HEK293 (cell line): ENCODE measurements around the gene STX3.

Experiments
- CTCF ChIA-PET: fragments of 350-600 bp; formaldehyde crosslinking; extraction: SDS; loops from one replicate; lab custom pipeline; 2021; ENCODE audit warnings: antibody characterized with exemption; lab: Yijun Ruan, JAX
- POLR2A ChIA-PET: fragments of 300-600 bp; formaldehyde crosslinking; extraction: SDS; loops from one replicate; lab custom pipeline; 2020; ENCODE audit warnings: antibody characterized with exemption, inconsistent platforms; lab: Yijun Ruan, JAX
- H3K27ac ChIP-seq: fragments of 200-500 bp; sonication (Bioruptor generic); 2 replicates; pipeline ENCODE4 v1.5.1; 2014; ENCODE audit warnings: low read depth, low read length, control low read depth, inconsistent platforms; ENCODE audit errors: extremely low read depth
- H3K36me3 ChIP-seq, 2 experiments: fragments of 200-500 bp in 1 of 2; sonication (Bioruptor generic) in 1 of 2; 1 replicate in 1 of 2; 2 replicates in 1 of 2; pipeline ENCODE4 v1.5.1; 2014 to 2017; ENCODE audit warnings: inconsistent platforms in 2 of 2, low read length in 2 of 2; ENCODE audit not compliant: control insufficient read depth in 2 of 2, insufficient read depth in 1 of 2
- H3K4me1 ChIP-seq: fragments of 200-500 bp; sonication (Bioruptor generic); 2 replicates; pipeline ENCODE4 v1.5.1; 2014; ENCODE audit warnings: mild to moderate bottlenecking, low read length, inconsistent platforms; ENCODE audit not compliant: control insufficient read depth, insufficient read depth
- H3K4me3 ChIP-seq: 2 replicates; pipeline ENCODE4 v1.5.1; 2011; ENCODE audit warnings: low read depth, mild to moderate bottlenecking, control low read depth, low read length, moderate library complexity
- H3K9me3 ChIP-seq: fragments of 200-500 bp; sonication (Bioruptor generic); 2 replicates; pipeline ENCODE4 v1.5.1; 2014; ENCODE audit warnings: low read depth, low read length, inconsistent platforms; ENCODE audit not compliant: control insufficient read depth, insufficient read depth
- EGR2 ChIP-seq: fragments of 450-650 bp; formaldehyde crosslinking; IDR thresholded peaks from 2 replicates; pipeline ENCODE4 v1.5.1; 2016; ENCODE audit warnings: low read depth, missing biosample characterization, missing genetic modification characterization
- KLF16 ChIP-seq: fragments of 450-650 bp; formaldehyde crosslinking; IDR thresholded peaks from 2 replicates; pipeline ENCODE4 v1.5.1; 2017; ENCODE audit warnings: missing biosample characterization, missing genetic modification characterization
- MZF1 ChIP-seq: fragments of 450-650 bp; formaldehyde crosslinking; IDR thresholded peaks from 2 replicates; pipeline ENCODE4 v1.5.1; 2017; ENCODE audit warnings: missing biosample characterization, missing genetic modification characterization, borderline replicate concordance
- PRDM4 ChIP-seq: fragments of 450-650 bp; formaldehyde crosslinking; IDR thresholded peaks from 2 replicates; pipeline ENCODE4 v1.5.1; 2017; ENCODE audit warnings: missing biosample characterization, missing genetic modification characterization
- RBAK ChIP-seq: fragments of 450-650 bp; formaldehyde crosslinking; IDR thresholded peaks from 2 replicates; pipeline ENCODE4 v1.5.1; 2016; ENCODE audit warnings: missing biosample characterization, missing genetic modification characterization
- REPIN1 ChIP-seq: fragments of 450-650 bp; formaldehyde crosslinking; IDR thresholded peaks from 2 replicates; pipeline ENCODE4 v1.5.1; 2017; ENCODE audit warnings: missing biosample characterization, missing genetic modification characterization, low read depth
- TRIM28 ChIP-seq: IDR thresholded peaks from 2 replicates; pipeline ENCODE4 v1.6.1; 2011; ENCODE audit warnings: low read length, control low read depth, borderline replicate concordance
- YY1 ChIP-seq: fragments of 450-650 bp; formaldehyde crosslinking; IDR thresholded peaks from 2 replicates; pipeline ENCODE4 v1.5.1; 2018; ENCODE audit warnings: missing biosample characterization, missing genetic modification characterization
- ZBTB7A ChIP-seq: fragments of 450-650 bp; formaldehyde crosslinking; IDR thresholded peaks from 2 replicates; pipeline ENCODE4 v1.5.1; 2016; ENCODE audit warnings: low read depth, missing biosample characterization, missing genetic modification characterization
- ZFP3 ChIP-seq: fragments of 450-650 bp; formaldehyde crosslinking; IDR thresholded peaks from 2 replicates; pipeline ENCODE4 v1.5.1; 2016; ENCODE audit warnings: low read depth, missing biosample characterization, missing genetic modification characterization
- ZNF175 ChIP-seq: fragments of 450-650 bp; formaldehyde crosslinking; IDR thresholded peaks from 2 replicates; pipeline ENCODE4 v1.5.1; 2016; ENCODE audit warnings: missing biosample characterization, missing genetic modification characterization
- ZNF211 ChIP-seq: fragments of 450-650 bp; formaldehyde crosslinking; IDR thresholded peaks from 2 replicates; pipeline ENCODE4 v1.5.1; 2016; ENCODE audit warnings: low read depth, missing biosample characterization, missing genetic modification characterization
- ZNF214 ChIP-seq: fragments of 450-650 bp; formaldehyde crosslinking; IDR thresholded peaks from 2 replicates; pipeline ENCODE4 v1.5.1; 2017; ENCODE audit warnings: missing biosample characterization, mild to moderate bottlenecking, missing genetic modification characterization, borderline replicate concordance
- ZNF266 ChIP-seq: fragments of 450-650 bp; formaldehyde crosslinking; IDR thresholded peaks from 2 replicates; pipeline ENCODE4 v1.5.1; 2016; ENCODE audit warnings: missing biosample characterization, missing genetic modification characterization, low read depth
- ZNF335 ChIP-seq: fragments of 450-650 bp; formaldehyde crosslinking; conservative IDR thresholded peaks from 2 replicates; pipeline ENCODE4 v1.5.1; 2016; ENCODE audit warnings: missing biosample characterization, missing genetic modification characterization
- ZNF513 ChIP-seq: fragments of 450-650 bp; IDR thresholded peaks from 2 replicates; pipeline ENCODE4 v1.5.1; 2018; ENCODE audit warnings: missing biosample characterization, missing genetic modification characterization
- ZNF530 ChIP-seq: fragments of 450-650 bp; formaldehyde crosslinking; IDR thresholded peaks from 2 replicates; pipeline ENCODE4 v1.5.1; 2016; ENCODE audit warnings: low read depth, missing biosample characterization, missing genetic modification characterization
- ZNF561 ChIP-seq: fragments of 450-650 bp; IDR thresholded peaks from 2 replicates; pipeline ENCODE4 v1.5.1; 2018; ENCODE audit warnings: missing biosample characterization, missing genetic modification characterization, borderline replicate concordance
- ZNF660 ChIP-seq: fragments of 450-650 bp; IDR thresholded peaks from 2 replicates; pipeline ENCODE4 v1.5.1; 2018; ENCODE audit warnings: missing biosample characterization, mild to moderate bottlenecking, missing genetic modification characterization
- ZNF785 ChIP-seq: fragments of 450-650 bp; formaldehyde crosslinking; IDR thresholded peaks from 2 replicates; pipeline ENCODE4 v1.5.1; 2016; ENCODE audit warnings: missing biosample characterization, missing genetic modification characterization
- ZNF791 ChIP-seq: fragments of 450-650 bp; formaldehyde crosslinking; IDR thresholded peaks from 2 replicates; pipeline ENCODE4 v1.5.1; 2016; ENCODE audit warnings: missing biosample characterization, missing genetic modification characterization
- ZXDB ChIP-seq: fragments of 450-650 bp; formaldehyde crosslinking; IDR thresholded peaks from 2 replicates; pipeline ENCODE4 v1.5.1; 2016; ENCODE audit warnings: missing biosample characterization, missing genetic modification characterization

STX3 gene

GRCh38 chr11:59767225-59767611, 12.0 kb downstream of the STX3 start:
- peaks cover 0 to 7% of the 10 kb centered on the region in 2 experiments; a peak in 2 of 3 replicates for H3K36me3 ChIP-seq
- TF ChIP-seq ZNF791 (tag by site-specific recombination) (no peak), ZNF335 (tag by site-specific recombination) (no peak), ZNF530 (no peak), ZNF785 (tag by site-specific recombination) (no peak), ZNF211 (tag by site-specific recombination) (no peak), KLF16 (no peak), ZNF660 (no peak), TRIM28 (no peak), PRDM4 (tag by site-specific recombination) (no peak), ZNF214 (tag by site-specific recombination) (no peak), ZNF266 (tag by site-specific recombination) (no peak), YY1 (no peak), REPIN1 (tag by site-specific recombination) (no peak), ZNF175 (tag by site-specific recombination) (no peak)
- TF ChIP-seq, all 188 proteins: peak for 0
- Histone ChIP-seq H3K4me3 (no peak overlapping the region), H3K27ac (no peak overlapping the region), H3K9me3 (no peaks in the 10 kb centered on the region), H3K4me1 (no peaks in the 10 kb centered on the region)
- ChIA-PET CTCF (interaction anchor here (1.9 to 2.2 kb wide), 2 partner anchors 14 to 34 kb away, joined by 7 read pairs; no protein-coding TSS in a partner anchor), POLR2A (interaction anchor here (0.7 to 1.1 kb wide), 2 partner anchors 12 to 98 kb away, joined by 3 read pairs; partner anchors contain the start of genes PATL1 and STX3)

GRCh38 chr11:59769111-59769510, 13.9 kb downstream of the STX3 start:
- POLR2A ChIA-PET: no interaction called here
- no peaks in the 10 kb centered on the region for H3K9me3 ChIP-seq
- H3K4me1 ChIP-seq: no peaks in the 10 kb centered on the region
- H3K27ac ChIP-seq: no peak overlapping the region
- TF ChIP-seq ZNF513 (tag by site-specific recombination) (peak; percentile 57), ZNF785 (tag by site-specific recombination) (no peak), ZFP3 (tag by site-specific recombination) (no peak), EGR2 (tag by site-specific recombination) (peak; percentile 20; the same call in 1 of the 2 replicates), ZBTB7A (tag by site-specific recombination) (no peak), MZF1 (tag by site-specific recombination) (no peak), ZNF175 (tag by site-specific recombination) (no peak), RBAK (tag by site-specific recombination) (no peak), TRIM28 (no peak), ZXDB (no peak), ZNF561 (tag by site-specific recombination) (no peak)
- CTCF ChIA-PET: interaction anchor here (0.7 kb wide), 1 partner anchor 13 kb away, joined by 4 read pairs; no protein-coding TSS in a partner anchor
- no peak overlapping the region for H3K4me3 ChIP-seq
- H3K36me3 ChIP-seq: peaks cover 5 to 7% of the 10 kb centered on the region in 2 experiments; a peak in 2 of 3 replicates
